Liver (tissue), 9 donors: ENCODE results near the gene RSAD2. TPM values are rescaled to one million over a fixed set of nuclear protein-coding genes. Genes with fewer than 3 reads are reported as not detected.

ENCODE experiments used
- DNase-seq: peaks from one replicate; pipeline ENCODE4 v3.0.0-alpha.2; 2017; ENCODE audit warnings: low spot score
- H3K27ac ChIP-seq, 2 donors: one replicate each; pipeline ENCODE4 v1.7.0; 2013; ENCODE audit warnings: inconsistent platforms in 2 of 2, low read length in 2 of 2, control low read depth in 1 of 2, low read depth in 1 of 2, mild to moderate bottlenecking in 1 of 2
- H3K27me3 ChIP-seq, 4 donors: one replicate each; pipeline versions ENCODE4 v1.6.1 to v1.7.0; 2013; ENCODE audit warnings: low read length in 3 of 4, inconsistent platforms in 1 of 4, mild to moderate bottlenecking in 1 of 4, moderate library complexity in 1 of 4; ENCODE audit not compliant: control insufficient read depth in 4 of 4, insufficient read depth in 4 of 4
- H3K36me3 ChIP-seq, 4 donors: one replicate each; pipeline versions ENCODE4 v1.6.1 to v1.7.0; 2013; ENCODE audit warnings: low read length in 3 of 4, mild to moderate bottlenecking in 3 of 4, low read depth in 1 of 4, moderate library complexity in 1 of 4; ENCODE audit not compliant: control insufficient read depth in 4 of 4, insufficient read depth in 3 of 4
- H3K4me1 ChIP-seq, 4 donors: one replicate each; pipeline versions ENCODE4 v1.6.1 to v1.7.0; 2013; ENCODE audit warnings: low read length in 3 of 4, mild to moderate bottlenecking in 3 of 4, moderate library complexity in 1 of 4; ENCODE audit not compliant: control insufficient read depth in 4 of 4, insufficient read depth in 4 of 4
- H3K4me3 ChIP-seq, 3 donors: one replicate each; pipeline versions ENCODE4 v1.6.1 to v1.7.0; 2013; ENCODE audit warnings: low read length in 3 of 3, control low read depth in 1 of 3, low read depth in 1 of 3, mild to moderate bottlenecking in 1 of 3
- H3K9ac ChIP-seq, 2 donors: one replicate each; pipeline ENCODE4 v1.7.0; 2013; ENCODE audit warnings: low read length in 2 of 2, mild to moderate bottlenecking in 2 of 2, moderate library complexity in 2 of 2, control low read depth in 1 of 2, low read depth in 1 of 2
- H3K9me3 ChIP-seq, 4 donors: one replicate each; pipeline versions ENCODE4 v1.6.1 to v1.7.0; 2013; ENCODE audit warnings: low read length in 3 of 4; ENCODE audit not compliant: control insufficient read depth in 4 of 4
- FOXA1 ChIP-seq: IDR thresholded peaks from 2 replicates; pipeline ENCODE4 v1.6.1; 2016; ENCODE audit warnings: antibody characterized with exemption
- GABPA ChIP-seq, 2 donors: IDR thresholded peaks in 1 of 2; conservative IDR thresholded peaks in 1 of 2; 2 replicates each; pipeline ENCODE4 v1.6.1; 2016; ENCODE audit warnings: antibody characterized with exemption in 2 of 2, mild to moderate bottlenecking in 1 of 2, moderate library complexity in 1 of 2
- JUND ChIP-seq, 2 donors: IDR thresholded peaks; 2 replicates each; pipeline ENCODE4 v1.6.1; 2016; ENCODE audit warnings: antibody characterized with exemption in 2 of 2
- RAD21 ChIP-seq, 2 donors: IDR thresholded peaks; 2 replicates each; pipeline ENCODE4 v1.6.1; 2016; ENCODE audit warnings: antibody characterized with exemption in 2 of 2, mild to moderate bottlenecking in 2 of 2
- RXRA ChIP-seq, 2 donors: IDR thresholded peaks; 2 replicates each; pipeline ENCODE4 v1.6.1; 2017 to 2018; ENCODE audit warnings: antibody characterized with exemption in 2 of 2, mild to moderate bottlenecking in 1 of 2
- SP1 ChIP-seq: IDR thresholded peaks from 2 replicates; pipeline ENCODE4 v1.6.1; 2018; ENCODE audit warnings: antibody characterized with exemption, mild to moderate bottlenecking
- TAF1 ChIP-seq: conservative IDR thresholded peaks from 2 replicates; pipeline ENCODE4 v1.6.1; 2016; ENCODE audit warnings: antibody characterized with exemption, mild to moderate bottlenecking
- WGBS: extraction: QIAGEN DNeasy Blood & Tissue Kit; methylation state at CpG from one replicate; pipeline ENCODE4 v1.1.7; 2013; 5-methylcytosine and 5-hydroxymethylcytosine counted together
- polyA plus RNA-seq, 2 donors: library from polyadenylated mRNA; stranded (reverse) in 1 of 2; unstranded in 1 of 2; fragments of 200-250 nt in 1 of 2; fragments of >200 nt in 1 of 2; fragmentation: Nextera tagmentation in 1 of 2; extraction: Ambion mirVana in 1 of 2; gene quantifications; one replicate each; pipeline versions ENCODE4 v1.2.1 to v1.2.3, GENCODE V29; 2013 to 2015
- total RNA-seq, 2 donors: library from RNA; depleted of rRNA; stranded (reverse); fragments of >200 nt; gene quantifications; one replicate each; pipeline ENCODE4 v1.2.3, GENCODE V29; 2014
- TF ChIP-seq, protein P1 (sequence below): fragments of 150-350 bp; IDR thresholded peaks from 2 replicates; pipeline ENCODE4 v1.5.1; 2017; ENCODE audit warnings: improper control_type of control experiment, low read depth, low read length; ENCODE audit not compliant: missing input control
- TF ChIP-seq, protein P2 (sequence below): IDR thresholded peaks from 2 replicates; pipeline ENCODE4 v1.6.1; 2016; ENCODE audit warnings: antibody characterized with exemption, mild to moderate bottlenecking
- TF ChIP-seq, protein P3 (sequence below): IDR thresholded peaks from 2 replicates; pipeline ENCODE4 v1.6.1; 2016; ENCODE audit warnings: antibody characterized with exemption
- donor health status: healthy.
- donor health status: healthy.
- donor health status: healthy.
- donor health status: healthy.
- donor health status: healthy.

RSAD2 gene
- total and polyA plus RNA-seq, 4 donors = 1.3 to 15.9 (median 1.9) TPM

DNA sequence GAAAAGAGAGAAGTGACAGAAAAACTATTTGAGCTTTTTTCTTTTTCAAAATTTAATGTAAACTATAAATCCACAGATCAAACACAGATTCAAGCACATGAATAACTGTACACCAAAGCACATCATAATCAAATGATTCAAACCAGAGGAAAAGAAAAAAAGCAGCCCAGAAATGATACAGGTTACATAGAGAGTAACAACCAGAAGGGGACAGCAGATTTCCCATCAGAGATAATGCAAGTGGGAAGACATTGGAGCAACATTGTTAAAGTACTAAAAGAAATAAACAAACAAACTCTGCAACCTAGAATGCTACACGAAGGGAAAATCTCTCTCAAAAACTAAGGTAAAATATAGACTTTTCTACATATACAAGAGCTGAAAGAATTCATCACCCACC is 46.3 kb upstream of the RSAD2 start:
- H3K27me3 ChIP-seq = no peaks in the 10 kb centered on the region
- 59% methylated on average over 1 of the region's 1 CpG for WGBS
- H3K27ac ChIP-seq = no peak overlapping the region
- H3K9ac ChIP-seq = no peak overlapping the region
- H3K4me3 ChIP-seq = no peak overlapping the region
- H3K4me1 ChIP-seq = no peaks in the 10 kb centered on the region
- TF ChIP-seq GABPA (IDR thresholded peaks at IDR 0.05 in 1 of 2, conservative IDR thresholded peaks at IDR 0.05 in 1 of 2) (no peak), TAF1 (no peak), RAD21 (IDR thresholded peaks at IDR 0.05) (no peak), RXRA (IDR thresholded peaks at IDR 0.05) (no peak)
- TF ChIP-seq, protein P1, sequence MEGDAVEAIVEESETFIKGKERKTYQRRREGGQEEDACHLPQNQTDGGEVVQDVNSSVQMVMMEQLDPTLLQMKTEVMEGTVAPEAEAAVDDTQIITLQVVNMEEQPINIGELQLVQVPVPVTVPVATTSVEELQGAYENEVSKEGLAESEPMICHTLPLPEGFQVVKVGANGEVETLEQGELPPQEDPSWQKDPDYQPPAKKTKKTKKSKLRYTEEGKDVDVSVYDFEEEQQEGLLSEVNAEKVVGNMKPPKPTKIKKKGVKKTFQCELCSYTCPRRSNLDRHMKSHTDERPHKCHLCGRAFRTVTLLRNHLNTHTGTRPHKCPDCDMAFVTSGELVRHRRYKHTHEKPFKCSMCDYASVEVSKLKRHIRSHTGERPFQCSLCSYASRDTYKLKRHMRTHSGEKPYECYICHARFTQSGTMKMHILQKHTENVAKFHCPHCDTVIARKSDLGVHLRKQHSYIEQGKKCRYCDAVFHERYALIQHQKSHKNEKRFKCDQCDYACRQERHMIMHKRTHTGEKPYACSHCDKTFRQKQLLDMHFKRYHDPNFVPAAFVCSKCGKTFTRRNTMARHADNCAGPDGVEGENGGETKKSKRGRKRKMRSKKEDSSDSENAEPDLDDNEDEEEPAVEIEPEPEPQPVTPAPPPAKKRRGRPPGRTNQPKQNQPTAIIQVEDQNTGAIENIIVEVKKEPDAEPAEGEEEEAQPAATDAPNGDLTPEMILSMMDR = no peak
- TF ChIP-seq, protein P2, sequence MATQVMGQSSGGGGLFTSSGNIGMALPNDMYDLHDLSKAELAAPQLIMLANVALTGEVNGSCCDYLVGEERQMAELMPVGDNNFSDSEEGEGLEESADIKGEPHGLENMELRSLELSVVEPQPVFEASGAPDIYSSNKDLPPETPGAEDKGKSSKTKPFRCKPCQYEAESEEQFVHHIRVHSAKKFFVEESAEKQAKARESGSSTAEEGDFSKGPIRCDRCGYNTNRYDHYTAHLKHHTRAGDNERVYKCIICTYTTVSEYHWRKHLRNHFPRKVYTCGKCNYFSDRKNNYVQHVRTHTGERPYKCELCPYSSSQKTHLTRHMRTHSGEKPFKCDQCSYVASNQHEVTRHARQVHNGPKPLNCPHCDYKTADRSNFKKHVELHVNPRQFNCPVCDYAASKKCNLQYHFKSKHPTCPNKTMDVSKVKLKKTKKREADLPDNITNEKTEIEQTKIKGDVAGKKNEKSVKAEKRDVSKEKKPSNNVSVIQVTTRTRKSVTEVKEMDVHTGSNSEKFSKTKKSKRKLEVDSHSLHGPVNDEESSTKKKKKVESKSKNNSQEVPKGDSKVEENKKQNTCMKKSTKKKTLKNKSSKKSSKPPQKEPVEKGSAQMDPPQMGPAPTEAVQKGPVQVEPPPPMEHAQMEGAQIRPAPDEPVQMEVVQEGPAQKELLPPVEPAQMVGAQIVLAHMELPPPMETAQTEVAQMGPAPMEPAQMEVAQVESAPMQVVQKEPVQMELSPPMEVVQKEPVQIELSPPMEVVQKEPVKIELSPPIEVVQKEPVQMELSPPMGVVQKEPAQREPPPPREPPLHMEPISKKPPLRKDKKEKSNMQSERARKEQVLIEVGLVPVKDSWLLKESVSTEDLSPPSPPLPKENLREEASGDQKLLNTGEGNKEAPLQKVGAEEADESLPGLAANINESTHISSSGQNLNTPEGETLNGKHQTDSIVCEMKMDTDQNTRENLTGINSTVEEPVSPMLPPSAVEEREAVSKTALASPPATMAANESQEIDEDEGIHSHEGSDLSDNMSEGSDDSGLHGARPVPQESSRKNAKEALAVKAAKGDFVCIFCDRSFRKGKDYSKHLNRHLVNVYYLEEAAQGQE = no peak
- H3K36me3 ChIP-seq = no peaks in the 10 kb centered on the region
- DNase-seq = no peak
- H3K9me3 ChIP-seq = peaks cover 0 to 16% (median 5%) of the 10 kb centered on the region in 4 donors

DNA sequence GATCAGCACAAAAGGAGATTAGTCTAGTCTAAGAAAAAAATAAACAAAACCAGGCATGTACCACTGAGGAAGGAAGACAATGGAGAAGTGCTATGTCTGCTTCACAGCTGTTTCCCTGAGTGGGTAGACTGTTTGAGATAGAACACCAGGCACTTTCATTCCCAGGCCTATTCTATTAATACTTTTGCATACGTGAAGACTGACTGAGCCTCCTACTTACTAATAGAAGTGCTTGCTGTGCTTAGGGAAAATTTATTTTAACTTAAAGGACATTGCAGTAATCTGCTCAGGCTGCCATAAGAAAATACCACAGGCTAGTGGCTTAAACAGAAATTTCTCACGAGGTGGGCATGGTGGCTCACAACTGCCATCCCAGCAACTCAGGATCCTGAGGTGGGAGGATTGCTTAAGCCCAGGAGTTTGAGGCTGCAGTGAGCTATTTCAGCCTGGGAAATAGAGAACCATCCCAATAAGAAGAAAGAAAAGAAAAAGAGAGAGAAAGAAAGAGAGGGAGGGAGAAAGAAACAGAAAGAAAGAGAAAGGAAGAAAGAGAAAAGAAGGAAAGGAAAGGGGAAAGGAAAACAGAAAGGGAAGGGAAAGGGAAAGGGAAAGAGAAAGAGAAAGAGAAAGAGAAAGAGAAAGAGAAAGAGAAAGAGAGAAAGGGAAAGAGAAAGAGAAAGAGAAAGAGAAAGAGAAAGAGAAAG is 44.8 kb upstream of the RSAD2 start:
- H3K9me3 ChIP-seq = peaks cover 0 to 16% (median 5%) of the 10 kb centered on the region in 4 donors
- no peaks in the 10 kb centered on the region for H3K36me3 ChIP-seq
- H3K27ac ChIP-seq = no peak overlapping the region
- H3K9ac ChIP-seq = no peak overlapping the region
- H3K4me3 ChIP-seq = no peak overlapping the region
- TF ChIP-seq FOXA1 (no peak), JUND (IDR thresholded peaks at IDR 0.05) (no peak), SP1 (no peak), RXRA (IDR thresholded peaks at IDR 0.05) (no peak)
- TF ChIP-seq, protein P3, sequence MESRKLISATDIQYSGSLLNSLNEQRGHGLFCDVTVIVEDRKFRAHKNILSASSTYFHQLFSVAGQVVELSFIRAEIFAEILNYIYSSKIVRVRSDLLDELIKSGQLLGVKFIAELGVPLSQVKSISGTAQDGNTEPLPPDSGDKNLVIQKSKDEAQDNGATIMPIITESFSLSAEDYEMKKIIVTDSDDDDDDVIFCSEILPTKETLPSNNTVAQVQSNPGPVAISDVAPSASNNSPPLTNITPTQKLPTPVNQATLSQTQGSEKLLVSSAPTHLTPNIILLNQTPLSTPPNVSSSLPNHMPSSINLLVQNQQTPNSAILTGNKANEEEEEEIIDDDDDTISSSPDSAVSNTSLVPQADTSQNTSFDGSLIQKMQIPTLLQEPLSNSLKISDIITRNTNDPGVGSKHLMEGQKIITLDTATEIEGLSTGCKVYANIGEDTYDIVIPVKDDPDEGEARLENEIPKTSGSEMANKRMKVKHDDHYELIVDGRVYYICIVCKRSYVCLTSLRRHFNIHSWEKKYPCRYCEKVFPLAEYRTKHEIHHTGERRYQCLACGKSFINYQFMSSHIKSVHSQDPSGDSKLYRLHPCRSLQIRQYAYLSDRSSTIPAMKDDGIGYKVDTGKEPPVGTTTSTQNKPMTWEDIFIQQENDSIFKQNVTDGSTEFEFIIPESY = no peak
- TF ChIP-seq, protein P2 = no peak
- WGBS = 73% methylated on average over 2 of the region's 2 CpGs
- DNase-seq = no peak
- no peaks in the 10 kb centered on the region for H3K27me3 ChIP-seq
- no peaks in the 10 kb centered on the region for H3K4me1 ChIP-seq
